DND-41 (cell line): Measurements from ENCODE around the gene SRCIN1.

Experiments
- ATAC-seq: fragments of 200-7000 bp; cut with Tn5 transposase; 3 replicates; pipeline ENCODE4 v1.9.1; 2021; ENCODE audit warnings: low read depth; ENCODE audit not compliant: insufficient read depth
- DNase-seq: peaks from one replicate; pipeline ENCODE4 v3.0.0-alpha.2; 2020
- H2AFZ ChIP-seq: 2 replicates; pipeline ENCODE4 v1.6.0; 2012; ENCODE audit warnings: low read depth, low read length
- H3K27ac ChIP-seq: 2 replicates; pipeline ENCODE4 v1.5.1; 2012; ENCODE audit warnings: low read length, inconsistent platforms
- H3K27me3 ChIP-seq: fragments of 200-600 bp; sonication (generic); 2 replicates; pipeline ENCODE4 v1.6.0; 2012; ENCODE audit warnings: low read length, mild to moderate bottlenecking, inconsistent platforms; ENCODE audit not compliant: insufficient read depth, poor library complexity
- H3K36me3 ChIP-seq: 2 replicates; pipeline ENCODE4 v1.5.1; 2012; ENCODE audit warnings: low read length, inconsistent platforms; ENCODE audit not compliant: insufficient read depth
- H3K4me1 ChIP-seq: 2 replicates; pipeline ENCODE4 v1.5.1; 2012; ENCODE audit warnings: mild to moderate bottlenecking, low read length; ENCODE audit not compliant: insufficient read depth
- H3K4me2 ChIP-seq: 2 replicates; pipeline ENCODE4 v1.6.0; 2012; ENCODE audit warnings: mild to moderate bottlenecking, moderate library complexity, low read length, inconsistent platforms; ENCODE audit not compliant: insufficient read depth
- H3K4me3 ChIP-seq, 2 experiments: fragments of 200-600 bp in 1 of 2; shearing (Covaris generic) in 1 of 2; 2 replicates each; pipeline ENCODE4 v1.5.1; 2012 to 2016; ENCODE audit warnings: inconsistent platforms in 2 of 2, low read length in 2 of 2, mild to moderate bottlenecking in 2 of 2, low read depth in 1 of 2, moderate library complexity in 1 of 2
- H3K79me2 ChIP-seq: 2 replicates; pipeline ENCODE4 v1.6.0; 2012; ENCODE audit warnings: low read length, inconsistent platforms; ENCODE audit not compliant: insufficient read depth
- H3K9ac ChIP-seq: 2 replicates; pipeline ENCODE4 v1.6.0; 2012; ENCODE audit warnings: low read depth, mild to moderate bottlenecking, inconsistent platforms, low read length, moderate library complexity
- H3K9me3 ChIP-seq: 2 replicates; pipeline ENCODE4 v1.5.1; 2012; ENCODE audit warnings: low read length, moderate library complexity, mild to moderate bottlenecking, inconsistent platforms; ENCODE audit not compliant: insufficient read depth, severe bottlenecking
- H4K20me1 ChIP-seq: 2 replicates; pipeline ENCODE4 v1.6.0; 2012; ENCODE audit warnings: low read length; ENCODE audit not compliant: insufficient read depth
- CTCF ChIP-seq: IDR thresholded peaks from 2 replicates; pipeline ENCODE4 v1.5.1; 2012; ENCODE audit warnings: borderline replicate concordance, low read length, moderate library complexity, mild to moderate bottlenecking; ENCODE audit not compliant: poor library complexity, severe bottlenecking; ENCODE audit errors: extremely low read depth
- EZH2 ChIP-seq: IDR thresholded peaks from 3 replicates; pipeline ENCODE4 v1.6.1; 2012; ENCODE audit warnings: borderline replicate concordance, low read depth, mild to moderate bottlenecking, moderate library complexity, low read length, inconsistent platforms; ENCODE audit not compliant: severe bottlenecking

The SRCIN1 gene

GRCh38 chr17:38571833-38572668, 33.7 kb downstream of the SRCIN1 start:
- Histone ChIP-seq H3K4me3 (no peak overlapping the region), H3K4me2 (no peak overlapping the region), H2AFZ (no peak overlapping the region), H3K27ac (no peak overlapping the region), H4K20me1 (peaks cover 42% of the 10 kb centered on the region), H3K27me3 (peaks cover 84% of the 10 kb centered on the region), H3K36me3 (no peaks in the 10 kb centered on the region), H3K9me3 (no peaks in the 10 kb centered on the region), H3K9ac (no peak overlapping the region), H3K4me1 (peaks cover 4% of the 10 kb centered on the region), H3K79me2 (no peaks in the 10 kb centered on the region)
- DNase-seq (no peak), ATAC-seq (no peak)
- TF ChIP-seq CTCF, result no peak
- no peak for TF ChIP-seq EZH2

- no peak for ATAC-seq
- Histone ChIP-seq H3K27me3 (peaks cover 82% of the 10 kb centered on the region), H3K4me3 (no peak overlapping the region)
Measured at GRCh38 chr17:38569701-38570512, 35.8 kb downstream of the SRCIN1 start.

GRCh38 chr17:38568845-38569510, 36.8 kb downstream of the SRCIN1 start:
- Histone ChIP-seq H3K36me3 (no peaks in the 10 kb centered on the region), H3K79me2 (no peaks in the 10 kb centered on the region), H3K27ac (no peak overlapping the region), H3K9ac (no peak overlapping the region), H3K9me3 (no peaks in the 10 kb centered on the region), H4K20me1 (peaks cover 34% of the 10 kb centered on the region), H3K27me3 (peaks cover 75% of the 10 kb centered on the region), H3K4me2 (no peak overlapping the region), H3K4me3 (no peak overlapping the region), H2AFZ (no peak overlapping the region), H3K4me1 (peaks cover 4% of the 10 kb centered on the region)
- DNase-seq, result no peak
- ATAC-seq, result no peak
- TF ChIP-seq CTCF (no peak), EZH2 (no peak)

More at GRCh38 chr17:38569701-38570512, 35.8 kb downstream of the SRCIN1 start:
- DNase-seq, result no peak
- Histone ChIP-seq H3K4me2 (no peak overlapping the region), H4K20me1 (peaks cover 37% of the 10 kb centered on the region), H3K27ac (no peak overlapping the region), H3K36me3 (no peaks in the 10 kb centered on the region), H3K4me1 (peaks cover 4% of the 10 kb centered on the region), H2AFZ (no peak overlapping the region), H3K79me2 (no peaks in the 10 kb centered on the region), H3K9ac (no peak overlapping the region), H3K9me3 (no peaks in the 10 kb centered on the region)
- TF ChIP-seq EZH2 (no peak), CTCF (no peak)
